H1 (cell line): Measurements from ENCODE around the gene TRIM29.

Experiments used
- CTCF ChIP-seq, 3 experiments: IDR thresholded peaks; 1 replicate in 2 of 3; 2 replicates in 1 of 3; pipeline versions ENCODE4 v1.5.1 to v1.6.1; 2011; ENCODE audit warnings: low read length in 3 of 3, mild to moderate bottlenecking in 3 of 3, inconsistent platforms in 2 of 3, low read depth in 1 of 3, moderate library complexity in 1 of 3; ENCODE audit not compliant: insufficient read depth in 1 of 3; ENCODE audit errors: control extremely low read depth in 1 of 3
- EP300 ChIP-seq, 2 experiments: IDR thresholded peaks; 1 replicate in 1 of 2; 2 replicates in 1 of 2; pipeline ENCODE4 v1.6.1; 2011 to 2012; ENCODE audit warnings: low read depth in 2 of 2, low read length in 2 of 2, mild to moderate bottlenecking in 2 of 2, borderline replicate concordance in 1 of 2, inconsistent platforms in 1 of 2, moderate library complexity in 1 of 2
- HDAC6 ChIP-seq: IDR thresholded peaks from one replicate; pipeline ENCODE4 v1.7.1; 2012; ENCODE audit warnings: low read depth, mild to moderate bottlenecking, inconsistent platforms, low read length, moderate library complexity
- KDM1A ChIP-seq: fragments of 200-600, 300-600 bp; sonication (generic); IDR thresholded peaks from 2 replicates; pipeline ENCODE4 v1.7.1; 2016; ENCODE audit warnings: mild to moderate bottlenecking, low read length, borderline replicate concordance
- ZNF274 ChIP-seq: IDR thresholded peaks from 2 replicates; pipeline ENCODE4 v1.7.0; 2012; ENCODE audit warnings: low read length, borderline replicate concordance; ENCODE audit errors: extremely low read depth

GRCh38 chr11:120095516-120095915, 42.4 kb downstream of the TRIM29 start:
- TF ChIP-seq EP300 (IDR thresholded peaks at IDR 0.05; ENCODE audit: borderline replicate concordance in 1 of 2, low read depth in 2 of 2, low read length in 2 of 2) (no peak), CTCF (IDR thresholded peaks at IDR 0.05; ENCODE audit: control extremely low read depth in 1 of 3, insufficient read depth in 1 of 3, low read depth in 1 of 3, low read length in 3 of 3) (no peak), HDAC6 (no peak), KDM1A (no peak), ZNF274 (no peak)
